ENCODE data around the gene CKAP5. TPM values are rescaled to one million over a fixed set of nuclear protein-coding genes. Genes with fewer than 3 reads are reported as not detected.
"Not testable (repeated sequence)": the region's sequence is repeated elsewhere in the genome, so short reads cannot be mapped to it uniquely, and the experiment has no call there.

Gene CKAP5
- polyA plus RNA-seq, 1 of the 3 experiments (the other 2 are of a cell fraction) = 51.7 TPM

DNA sequence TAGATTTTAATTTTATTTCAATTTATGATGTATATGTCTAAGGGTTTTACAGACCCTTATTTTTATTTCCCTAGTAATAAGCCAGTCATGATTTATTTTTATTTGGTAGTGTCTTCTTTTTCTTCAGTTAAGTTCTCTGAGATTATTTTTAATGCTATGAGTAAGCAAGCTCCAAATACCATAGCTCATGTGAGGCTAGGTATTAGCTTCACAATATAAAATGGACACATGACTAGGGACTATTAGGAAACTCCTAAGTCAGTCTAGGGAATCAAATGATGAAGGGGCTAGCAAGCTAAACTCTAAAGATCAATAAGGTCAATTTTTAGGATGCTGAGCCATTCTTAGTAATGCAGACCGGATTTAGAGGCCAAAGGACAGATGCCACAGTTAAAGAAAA is 45.9 kb downstream of the CKAP5 start:
- no peaks in the 10 kb centered on the region for H4K20me1 ChIP-seq (ENCODE audit: insufficient read depth)
- DNase-seq = no peak
- no peak overlapping the region for H3K27ac ChIP-seq (ENCODE audit: low read depth in 2 of 2, low read length in 1 of 2)
- H3K4me3 ChIP-seq (ENCODE audit: low read depth in 2 of 2, low read length in 1 of 2) = no peak overlapping the region
- CTCF ChIA-PET = interaction anchor here (0.6 to 1.3 kb wide), 3 partner anchors 11 to 30 kb away, joined by 3 to 4 read pairs (median 3); no protein-coding TSS in a partner anchor
- H3K79me2 ChIP-seq (ENCODE audit: insufficient read depth) = peaks cover 21% of the 10 kb centered on the region; the same call in 1 of the 2 replicates
- H3K9me3 ChIP-seq = no peaks in the 10 kb centered on the region
- no peak overlapping the region for H3K4me2 ChIP-seq
- no peak overlapping the region for H2AFZ ChIP-seq (ENCODE audit: low read depth)
- H3K9me2 ChIP-seq = no peaks in the 10 kb centered on the region
- H3K27me3 ChIP-seq (ENCODE audit: insufficient read depth) = no peaks in the 10 kb centered on the region
- TF ChIP-seq, protein P1, sequence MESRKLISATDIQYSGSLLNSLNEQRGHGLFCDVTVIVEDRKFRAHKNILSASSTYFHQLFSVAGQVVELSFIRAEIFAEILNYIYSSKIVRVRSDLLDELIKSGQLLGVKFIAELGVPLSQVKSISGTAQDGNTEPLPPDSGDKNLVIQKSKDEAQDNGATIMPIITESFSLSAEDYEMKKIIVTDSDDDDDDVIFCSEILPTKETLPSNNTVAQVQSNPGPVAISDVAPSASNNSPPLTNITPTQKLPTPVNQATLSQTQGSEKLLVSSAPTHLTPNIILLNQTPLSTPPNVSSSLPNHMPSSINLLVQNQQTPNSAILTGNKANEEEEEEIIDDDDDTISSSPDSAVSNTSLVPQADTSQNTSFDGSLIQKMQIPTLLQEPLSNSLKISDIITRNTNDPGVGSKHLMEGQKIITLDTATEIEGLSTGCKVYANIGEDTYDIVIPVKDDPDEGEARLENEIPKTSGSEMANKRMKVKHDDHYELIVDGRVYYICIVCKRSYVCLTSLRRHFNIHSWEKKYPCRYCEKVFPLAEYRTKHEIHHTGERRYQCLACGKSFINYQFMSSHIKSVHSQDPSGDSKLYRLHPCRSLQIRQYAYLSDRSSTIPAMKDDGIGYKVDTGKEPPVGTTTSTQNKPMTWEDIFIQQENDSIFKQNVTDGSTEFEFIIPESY (IDR thresholded peaks at IDR 0.05; ENCODE audit: borderline replicate concordance, low read depth) = no peak
- TF ChIP-seq MEF2A (IDR thresholded peaks at IDR 0.05; ENCODE audit: borderline replicate concordance, low read depth) (no peak), RAD21 (IDR thresholded peaks at IDR 0.05; ENCODE audit: low read length) (no peak), CHD2 (IDR thresholded peaks at IDR 0.05; ENCODE audit: low read length, partially characterized antibody) (no peak), JUND (IDR thresholded peaks at IDR 0.05) (no peak), GABPA (IDR thresholded peaks at IDR 0.05; ENCODE audit: low read depth) (no peak), NFIC (IDR thresholded peaks at IDR 0.05; ENCODE audit: borderline replicate concordance) (no peak), EZH2phosphoT487 (IDR thresholded peaks at IDR 0.05; ENCODE audit: borderline replicate concordance, low read depth) (no peak), RXRA (IDR thresholded peaks at IDR 0.05; ENCODE audit: borderline replicate concordance, low read depth) (no peak), RCOR1 (IDR thresholded peaks at IDR 0.05; ENCODE audit: low read length) (no peak), SIN3A (IDR thresholded peaks at IDR 0.05; ENCODE audit: borderline replicate concordance, low read depth, low read length) (no peak), FOXJ3 (CRISPR knock-in tag; IDR thresholded peaks at IDR 0.05) (no peak), TAF1 (IDR thresholded peaks at IDR 0.05; ENCODE audit: borderline replicate concordance, low read depth, low read length) (no peak), MXI1 (IDR thresholded peaks at IDR 0.05; ENCODE audit: low read depth, low read length) (no peak), RFX5 (IDR thresholded peaks at IDR 0.05; ENCODE audit: low read length) (no peak)
- TF ChIP-seq, protein P2, sequence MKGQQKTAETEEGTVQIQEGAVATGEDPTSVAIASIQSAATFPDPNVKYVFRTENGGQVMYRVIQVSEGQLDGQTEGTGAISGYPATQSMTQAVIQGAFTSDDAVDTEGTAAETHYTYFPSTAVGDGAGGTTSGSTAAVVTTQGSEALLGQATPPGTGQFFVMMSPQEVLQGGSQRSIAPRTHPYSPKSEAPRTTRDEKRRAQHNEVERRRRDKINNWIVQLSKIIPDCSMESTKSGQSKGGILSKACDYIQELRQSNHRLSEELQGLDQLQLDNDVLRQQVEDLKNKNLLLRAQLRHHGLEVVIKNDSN (IDR thresholded peaks at IDR 0.05; ENCODE audit: borderline replicate concordance, low read depth) = no peak
- TF ChIP-seq, protein P3, sequence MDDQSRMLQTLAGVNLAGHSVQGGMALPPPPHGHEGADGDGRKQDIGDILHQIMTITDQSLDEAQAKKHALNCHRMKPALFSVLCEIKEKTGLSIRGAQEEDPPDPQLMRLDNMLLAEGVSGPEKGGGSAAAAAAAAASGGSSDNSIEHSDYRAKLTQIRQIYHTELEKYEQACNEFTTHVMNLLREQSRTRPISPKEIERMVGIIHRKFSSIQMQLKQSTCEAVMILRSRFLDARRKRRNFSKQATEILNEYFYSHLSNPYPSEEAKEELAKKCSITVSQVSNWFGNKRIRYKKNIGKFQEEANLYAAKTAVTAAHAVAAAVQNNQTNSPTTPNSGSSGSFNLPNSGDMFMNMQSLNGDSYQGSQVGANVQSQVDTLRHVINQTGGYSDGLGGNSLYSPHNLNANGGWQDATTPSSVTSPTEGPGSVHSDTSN (IDR thresholded peaks at IDR 0.05) = no peak
- H3K36me3 ChIP-seq (replicated peaks in 1 of 2; ENCODE audit: control insufficient read depth in 1 of 2, insufficient read depth in 2 of 2, low read length in 1 of 2) = peaks cover 51 to 76% of the 10 kb centered on the region in 2 experiments
- 95% methylated on average over 1 of the region's 1 CpG for WGBS (ENCODE audit: low lambda C conversion rate)
- no peak overlapping the region for H3K9ac ChIP-seq
- POLR2A ChIA-PET = no interaction called here
- no peaks in the 10 kb centered on the region for H3K4me1 ChIP-seq (ENCODE audit: control insufficient read depth in 1 of 2, insufficient read depth in 2 of 2, low read depth in 1 of 2, low read length in 1 of 2)
- peaks cover 6% of the 10 kb centered on the region for H3F3A ChIP-seq (replicated peaks; ENCODE audit: insufficient read depth)

GRCh38 chr11:46799725-46800124 is 46.4 kb downstream of the CKAP5 start:
- CTCF ChIA-PET = interaction anchor here (1.2 to 1.3 kb wide), 2 partner anchors 11 to 30 kb away, joined by 3 to 4 read pairs; no protein-coding TSS in a partner anchor
- H3K36me3 ChIP-seq (replicated peaks in 1 of 2; ENCODE audit: control insufficient read depth in 1 of 2, insufficient read depth in 2 of 2, low read length in 1 of 2) = peaks cover 53 to 76% of the 10 kb centered on the region in 2 experiments
- 100% methylated on average over 2 of the region's 2 CpGs for WGBS (ENCODE audit: low lambda C conversion rate)

More at GRCh38 chr11:46799725-46800124, 46.4 kb downstream of the CKAP5 start:
- H2AFZ ChIP-seq (ENCODE audit: low read depth); H3K9me3 ChIP-seq; H3F3A ChIP-seq (replicated peaks; ENCODE audit: insufficient read depth); H3K4me3 ChIP-seq (ENCODE audit: low read depth in 2 of 2, low read length in 1 of 2); POLR2A ChIA-PET; H3K9me2 ChIP-seq; H3K4me2 ChIP-seq; H4K20me1 ChIP-seq (ENCODE audit: insufficient read depth); H3K4me1 ChIP-seq (ENCODE audit: control insufficient read depth in 1 of 2, insufficient read depth in 2 of 2, low read depth in 1 of 2, low read length in 1 of 2); H3K27ac ChIP-seq (ENCODE audit: low read depth in 2 of 2, low read length in 1 of 2); DNase-seq; H3K9ac ChIP-seq; H3K27me3 ChIP-seq (ENCODE audit: insufficient read depth): not testable (repeated sequence)
- H3K79me2 ChIP-seq (ENCODE audit: insufficient read depth) = peaks cover 21% of the 10 kb centered on the region; the same call in 1 of the 2 replicates

Measured in SK-N-SH (cell line).